Activated CD8-positive, alpha-beta T cell treated with anti-CD3 and anti-CD28 coated beads, Interleukin-2, amount 10 ng/mL, durations not matched to agents 7 days and 5 days (primary cell): ENCODE results near the gene SCD5. TPM values are rescaled to one million over a fixed set of nuclear protein-coding genes. Genes with fewer than 3 reads are reported as not detected.

ENCODE experiments used
- ATAC-seq: fragments of 150-1000 bp; cut with Tn5 transposase; one replicate; pipeline ENCODE4 v1.10.0; 2021; ENCODE audit warnings: moderate library complexity
- CTCF ChIA-PET: fragments of 350-600 bp; sonication (Branson Sonifier 250); formaldehyde crosslinking; loops from one replicate; lab custom pipeline; 2021; ENCODE audit warnings: antibody characterized with exemption; lab: Charles Lee
- POLR2A ChIA-PET: fragments of 350-600 bp; sonication (Branson Sonifier 250); formaldehyde crosslinking; loops from one replicate; lab custom pipeline; 2021; ENCODE audit warnings: antibody characterized with exemption; lab: Charles Lee
- DNase-seq: peaks from one replicate; pipeline ENCODE4 v3.0.0-alpha.2; 2020
- H3K27ac Mint-ChIP-seq: one replicate; pipeline ENCODE4 v1.8.0; 2021; ENCODE audit warnings: mild to moderate bottlenecking, mixed read lengths
- H3K27me3 Mint-ChIP-seq: one replicate; pipeline ENCODE4 v1.8.0; 2021; ENCODE audit warnings: low read depth, mixed read lengths
- H3K36me3 Mint-ChIP-seq: one replicate; pipeline ENCODE4 v1.8.0; 2021; ENCODE audit warnings: low read depth, mixed read lengths
- H3K4me1 Mint-ChIP-seq: one replicate; pipeline ENCODE4 v1.8.0; 2021; ENCODE audit warnings: low read depth, mixed read lengths
- H3K4me3 Mint-ChIP-seq: one replicate; pipeline ENCODE4 v1.8.0; 2021; ENCODE audit warnings: mild to moderate bottlenecking, mixed read lengths
- H3K9me3 Mint-ChIP-seq: one replicate; pipeline ENCODE4 v1.8.0; 2022; ENCODE audit warnings: mixed read lengths; ENCODE audit not compliant: insufficient read depth
- total RNA-seq, 2 experiments: library from RNA; stranded (reverse); gene quantifications; one replicate each; pipeline ENCODE4 v1.2.3, GENCODE V29; 2021

Gene SCD5
- total RNA-seq, 2 experiments from 2014 or later: 2.9 to 3.1 TPM

DNA sequence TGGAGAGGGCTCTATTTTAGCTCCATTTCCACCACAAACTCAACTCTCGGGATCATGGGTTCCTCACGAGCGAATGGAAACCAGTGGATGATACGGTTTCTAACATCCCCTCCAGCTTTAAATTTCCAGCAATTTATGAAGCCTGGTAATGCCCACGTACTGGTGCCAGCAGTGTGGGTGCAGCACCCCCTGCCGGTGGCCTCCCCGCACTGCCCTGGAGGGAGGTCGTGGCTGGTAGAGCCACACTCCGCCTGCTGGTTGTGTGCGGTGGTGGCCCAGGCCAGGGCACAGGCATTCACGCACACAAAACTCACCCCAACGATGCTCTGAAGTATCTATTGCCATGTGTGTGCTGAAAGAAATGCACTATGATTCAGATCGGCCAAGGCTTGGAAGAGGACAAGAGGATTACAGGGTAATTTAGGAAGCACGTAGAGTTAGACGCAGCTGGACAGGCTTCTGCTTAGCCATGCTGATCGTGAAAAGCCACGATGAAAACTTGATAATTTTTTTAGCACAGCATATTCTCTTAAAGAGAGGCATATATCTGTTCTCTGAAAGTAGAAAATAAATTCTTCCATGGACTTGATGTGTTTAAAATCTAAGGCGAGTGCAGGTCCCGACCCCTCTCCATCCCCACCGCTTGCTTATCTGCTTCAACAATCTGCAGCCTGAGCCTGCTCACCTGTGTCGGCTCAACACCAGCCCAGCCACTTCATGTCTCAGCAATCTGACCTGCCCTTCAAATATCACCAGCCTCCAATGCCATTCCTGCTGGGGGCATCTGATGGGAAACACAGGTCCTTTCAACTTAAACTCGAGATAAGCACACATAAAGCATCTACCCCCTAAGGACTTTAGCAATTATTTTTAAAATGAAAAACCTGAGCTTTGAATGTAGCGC lies 59.1 kb downstream of the SCD5 start:
- peak; percentile 82 for DNase-seq
- ATAC-seq: peak; percentile 100
- no peak overlapping the region for H3K4me3 Mint-ChIP-seq
- H3K36me3 Mint-ChIP-seq: no peaks in the 10 kb centered on the region
- H3K27ac Mint-ChIP-seq: no peak overlapping the region
- peaks cover 3% of the 10 kb centered on the region for H3K27me3 Mint-ChIP-seq
- H3K4me1 Mint-ChIP-seq: no peaks in the 10 kb centered on the region
- ChIA-PET CTCF (interaction anchor here (0.6 to 3.9 kb wide), 33 partner anchors 9 to 385 kb away, joined by 3 to 61 read pairs (median 3); partner anchors contain the start of gene SCD5), POLR2A (no interaction called here)
- H3K9me3 Mint-ChIP-seq: no peaks in the 10 kb centered on the region

GRCh38 chr4:82737354-82737753 lies 61.2 kb downstream of the SCD5 start:
- DNase-seq (no peak), ATAC-seq (no peak)
- CTCF ChIA-PET: interaction anchor here (3.2 to 3.9 kb wide), 2 partner anchors 11 to 12 kb away, joined by 22 to 61 read pairs; no protein-coding TSS in a partner anchor
- POLR2A ChIA-PET: no interaction called here
- Mint-ChIP-seq H3K27me3 (peaks cover 5% of the 10 kb centered on the region), H3K36me3 (no peaks in the 10 kb centered on the region), H3K4me3 (no peak overlapping the region), H3K27ac (no peak overlapping the region), H3K9me3 (no peaks in the 10 kb centered on the region), H3K4me1 (no peaks in the 10 kb centered on the region)

- no peak overlapping the region for H3K27ac Mint-ChIP-seq
- peaks cover 5% of the 10 kb centered on the region for H3K27me3 Mint-ChIP-seq
- no peak for ATAC-seq
- no peaks in the 10 kb centered on the region for H3K36me3 Mint-ChIP-seq
- H3K9me3 Mint-ChIP-seq: no peaks in the 10 kb centered on the region
- ChIA-PET CTCF (interaction anchor here (1.5 kb wide), 1 partner anchor 271 kb away, joined by 5 read pairs; no protein-coding TSS in a partner anchor), POLR2A (no interaction called here)
- no peak overlapping the region for H3K4me3 Mint-ChIP-seq
- no peak for DNase-seq
- H3K4me1 Mint-ChIP-seq: no peaks in the 10 kb centered on the region
These were observed 65.0 kb downstream of the SCD5 start for GRCh38 chr4:82733636-82734035.

DNA sequence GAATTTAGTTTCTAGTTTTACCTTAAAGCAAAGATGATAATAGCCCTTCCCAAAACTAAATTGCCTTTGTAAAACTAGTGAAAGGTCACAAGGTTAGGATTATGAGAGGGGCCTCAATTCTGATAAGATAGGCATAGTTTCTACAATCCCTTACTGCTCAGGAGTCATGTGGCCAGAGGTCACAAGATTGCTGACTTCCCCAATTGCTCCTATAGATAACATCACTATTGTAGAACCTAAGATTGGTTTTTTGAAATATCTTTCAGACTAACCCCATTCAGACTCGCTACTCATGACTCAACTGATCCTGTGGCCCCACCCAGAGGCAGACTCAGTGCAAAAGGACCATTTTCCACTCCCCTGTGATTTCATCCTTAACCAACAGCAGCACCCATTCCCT lies 70.3 kb downstream of the SCD5 start:
- DNase-seq (no peak), ATAC-seq (no peak)
- Mint-ChIP-seq H3K4me1 (no peaks in the 10 kb centered on the region), H3K27ac (no peak overlapping the region), H3K9me3 (no peaks in the 10 kb centered on the region), H3K4me3 (no peak overlapping the region), H3K36me3 (no peaks in the 10 kb centered on the region), H3K27me3 (peaks cover 2% of the 10 kb centered on the region)
- ChIA-PET CTCF (interaction anchor here (9.7 kb wide), 1 partner anchor 10 kb away, joined by 61 read pairs; no protein-coding TSS in a partner anchor), POLR2A (no interaction called here)

DNA sequence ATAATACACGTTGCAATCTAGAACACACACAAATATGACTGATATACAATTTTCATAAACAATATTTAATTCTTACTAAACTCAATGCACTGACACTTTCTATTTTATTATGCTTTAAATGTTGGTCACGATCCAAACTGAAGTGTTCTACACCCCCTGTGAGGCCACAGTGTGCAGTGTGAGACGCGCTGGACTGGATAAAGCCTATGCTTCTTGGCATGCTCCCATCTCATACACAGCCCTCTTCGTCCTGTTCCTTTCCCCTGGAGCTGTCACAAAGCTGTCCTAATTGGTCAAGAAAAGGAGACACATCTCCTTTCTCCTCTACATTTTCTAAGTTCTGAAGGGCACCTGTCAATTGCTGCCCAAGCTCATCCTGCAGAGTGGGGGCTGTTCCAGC lies 72.0 kb downstream of the SCD5 start:
- no peak overlapping the region for H3K27ac Mint-ChIP-seq
- DNase-seq (no peak), ATAC-seq (no peak)
- CTCF ChIA-PET: interaction anchor here (1.0 to 9.7 kb wide), 2 partner anchors 12 to 43 kb away, joined by 3 to 61 read pairs; no protein-coding TSS in a partner anchor
- no peak overlapping the region for H3K4me3 Mint-ChIP-seq
- peaks cover 2% of the 10 kb centered on the region for H3K27me3 Mint-ChIP-seq
- H3K36me3 Mint-ChIP-seq: no peaks in the 10 kb centered on the region
- POLR2A ChIA-PET: no interaction called here
- H3K9me3 Mint-ChIP-seq: no peaks in the 10 kb centered on the region
- no peaks in the 10 kb centered on the region for H3K4me1 Mint-ChIP-seq

DNA sequence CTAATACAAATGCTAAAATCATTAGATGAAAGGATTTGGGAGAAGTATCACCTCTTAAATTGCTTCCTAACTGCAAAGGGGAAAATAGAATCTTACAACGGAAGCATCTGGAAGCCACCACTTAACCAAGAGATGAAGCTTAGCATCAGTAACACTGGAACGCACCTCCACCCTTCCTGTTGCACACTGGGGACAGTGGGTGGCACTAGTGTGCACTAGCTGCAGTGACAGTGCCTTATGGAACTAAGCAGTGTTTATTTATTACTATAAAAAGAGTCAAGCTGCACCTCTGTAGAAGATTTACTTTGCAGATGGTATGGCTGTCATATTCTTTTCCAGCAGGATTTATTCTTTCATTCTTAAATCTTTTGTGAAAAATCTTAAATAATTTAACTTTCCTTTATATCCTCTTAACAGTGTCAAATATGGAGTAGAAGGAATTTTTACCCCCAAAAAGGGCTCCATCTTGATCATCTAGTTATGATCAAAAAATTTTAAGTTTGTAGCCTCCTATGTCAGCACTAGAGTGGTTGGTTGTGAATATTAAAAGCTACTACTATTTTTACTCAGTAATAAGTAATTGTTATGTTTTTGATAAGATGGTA lies 76.7 kb downstream of the SCD5 start:
- Mint-ChIP-seq H3K36me3 (no peaks in the 10 kb centered on the region), H3K4me1 (no peaks in the 10 kb centered on the region), H3K27me3 (peaks cover 2% of the 10 kb centered on the region), H3K4me3 (no peak overlapping the region), H3K27ac (no peak overlapping the region), H3K9me3 (no peaks in the 10 kb centered on the region)
- peak; percentile 51 for DNase-seq
- CTCF ChIA-PET: interaction anchor here (0.6 to 9.7 kb wide), 10 partner anchors 9 to 630 kb away, joined by 3 to 61 read pairs (median 4); no protein-coding TSS in a partner anchor
- peak; percentile 79 for ATAC-seq
- POLR2A ChIA-PET: no interaction called here

DNA sequence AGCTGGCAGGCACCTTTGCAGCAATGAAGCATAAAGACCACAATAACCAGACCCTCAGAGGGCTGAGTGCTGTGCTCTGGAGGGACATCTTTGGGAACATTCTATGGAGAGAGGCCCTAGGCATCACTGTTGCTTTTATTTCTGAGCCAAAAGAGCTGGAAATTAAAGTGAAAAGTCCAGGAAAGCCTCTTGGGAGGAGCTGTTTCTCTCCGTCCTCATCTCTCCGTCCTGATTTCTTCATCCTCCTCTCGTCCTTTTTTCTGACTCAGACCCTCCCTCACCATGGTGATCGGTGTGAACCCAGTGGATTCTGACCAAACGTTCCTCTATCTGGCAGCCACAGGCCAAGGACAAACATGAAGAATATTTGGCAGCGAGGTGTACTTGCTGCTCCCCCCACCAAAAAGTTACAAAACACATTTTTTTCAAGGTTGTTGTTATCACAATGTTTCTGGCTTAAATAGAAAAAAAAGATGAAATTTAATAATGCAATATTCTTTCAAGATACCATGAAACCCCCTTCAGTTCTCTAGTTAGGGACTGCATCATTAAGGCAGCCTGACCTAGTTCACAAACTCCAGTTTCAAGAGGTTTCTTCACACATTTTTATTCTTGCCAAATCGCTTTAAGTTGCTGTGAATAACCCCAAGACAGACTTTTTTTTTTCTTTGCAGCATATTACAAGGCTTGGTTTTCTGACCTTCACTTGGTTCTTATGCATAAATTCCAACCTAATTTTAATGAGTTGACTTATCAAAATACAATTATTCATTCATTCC lies 80.2 kb downstream of the SCD5 start:
- Mint-ChIP-seq H3K36me3 (no peaks in the 10 kb centered on the region), H3K4me1 (no peaks in the 10 kb centered on the region), H3K27ac (no peak overlapping the region), H3K9me3 (no peaks in the 10 kb centered on the region), H3K27me3 (no peaks in the 10 kb centered on the region), H3K4me3 (no peak overlapping the region)
- CTCF ChIA-PET: no interaction called here
- no peak for DNase-seq
- POLR2A ChIA-PET: no interaction called here
- no peak for ATAC-seq

GRCh38 chr4:82715731-82716617 lies 82.6 kb downstream of the SCD5 start:
- DNase-seq (no peak), ATAC-seq (no peak)
- Mint-ChIP-seq H3K9me3 (no peaks in the 10 kb centered on the region), H3K36me3 (no peaks in the 10 kb centered on the region), H3K27me3 (no peaks in the 10 kb centered on the region), H3K4me3 (no peak overlapping the region), H3K4me1 (no peaks in the 10 kb centered on the region), H3K27ac (no peak overlapping the region)
- CTCF ChIA-PET: interaction anchor here (1.4 kb wide), 1 partner anchor 23 kb away, joined by 3 read pairs; no protein-coding TSS in a partner anchor
- POLR2A ChIA-PET: no interaction called here

GRCh38 chr4:82713856-82714255 lies 84.7 kb downstream of the SCD5 start:
- no peak overlapping the region for H3K4me3 Mint-ChIP-seq
- no peak overlapping the region for H3K27ac Mint-ChIP-seq
- POLR2A ChIA-PET: no interaction called here
- no peaks in the 10 kb centered on the region for H3K36me3 Mint-ChIP-seq
- CTCF ChIA-PET: no interaction called here
- H3K9me3 Mint-ChIP-seq: no peaks in the 10 kb centered on the region
- DNase-seq: no peak
- ATAC-seq: no peak
- no peaks in the 10 kb centered on the region for H3K27me3 Mint-ChIP-seq
- H3K4me1 Mint-ChIP-seq: no peaks in the 10 kb centered on the region

GRCh38 chr4:82712561-82712960 lies 86.0 kb downstream of the SCD5 start:
- Mint-ChIP-seq H3K27ac (no peak overlapping the region), H3K27me3 (peaks cover 3% of the 10 kb centered on the region)

More at GRCh38 chr4:82712561-82712960, 86.0 kb downstream of the SCD5 start:
- no peak for ATAC-seq
- POLR2A ChIA-PET: no interaction called here
- CTCF ChIA-PET: interaction anchor here (1.3 to 2.1 kb wide), 2 partner anchors 8 to 9 kb away, joined by 3 to 7 read pairs; no protein-coding TSS in a partner anchor
- no peak for DNase-seq
- no peaks in the 10 kb centered on the region for H3K36me3 Mint-ChIP-seq
- no peaks in the 10 kb centered on the region for H3K4me1 Mint-ChIP-seq
- H3K9me3 Mint-ChIP-seq: no peaks in the 10 kb centered on the region
- no peak overlapping the region for H3K4me3 Mint-ChIP-seq
